ENCODE data around the gene FAM13A.

FAM13A gene

GRCh38 chr4:88697588-88698329 is 359.2 kb downstream of the FAM13A start, which contains the start of gene NAP1L5:
Gene NAP1L5, minus strand, starts transcription at chr4:88697829. Its CDS starts 75 bp downstream, at chr4:88697754.
- H3K4me3 ChIP-seq (ENCODE audit: low read length): peak within 1 kb of the TSS; percentile 73
- H3K27me3 ChIP-seq (ENCODE audit: control insufficient read depth, low read length): no peaks in the 10 kb centered on the region
- H3K36me3 ChIP-seq (ENCODE audit: control insufficient read depth, low read length): no peaks in the 10 kb centered on the region
- no peaks in the 10 kb centered on the region for H3K4me1 ChIP-seq (ENCODE audit: control insufficient read depth, low read length)
- no peaks in the 10 kb centered on the region for H4K20me1 ChIP-seq (ENCODE audit: control insufficient read depth, insufficient read depth, low read depth, low read length)
- no peaks in the 10 kb centered on the region for H3K9me3 ChIP-seq (ENCODE audit: control insufficient read depth, insufficient read depth, low read length)
- H3K9me2 ChIP-seq (replicated peaks; ENCODE audit: control insufficient read depth, low read length): no peaks in the 10 kb centered on the region
- H3K79me2 ChIP-seq (ENCODE audit: control insufficient read depth, low read length): no peaks in the 10 kb centered on the region
- peak within 1 kb of the TSS; percentile 60 for H3K4me2 ChIP-seq (ENCODE audit: low read length)
- no peaks in the 10 kb centered on the region for H3F3A ChIP-seq (ENCODE audit: control insufficient read depth, insufficient read depth)
- TF ChIP-seq EZH2phosphoT487 (IDR thresholded peaks at IDR 0.05; ENCODE audit: borderline replicate concordance, low read length): no peak
- TF ChIP-seq CTCF (IDR thresholded peaks at IDR 0.05; ENCODE audit: low read depth, low read length, poor library complexity, severe bottlenecking): no peak
- H3K27ac ChIP-seq (ENCODE audit: low read depth, low read length): no peak within 1 kb of the TSS

DNA sequence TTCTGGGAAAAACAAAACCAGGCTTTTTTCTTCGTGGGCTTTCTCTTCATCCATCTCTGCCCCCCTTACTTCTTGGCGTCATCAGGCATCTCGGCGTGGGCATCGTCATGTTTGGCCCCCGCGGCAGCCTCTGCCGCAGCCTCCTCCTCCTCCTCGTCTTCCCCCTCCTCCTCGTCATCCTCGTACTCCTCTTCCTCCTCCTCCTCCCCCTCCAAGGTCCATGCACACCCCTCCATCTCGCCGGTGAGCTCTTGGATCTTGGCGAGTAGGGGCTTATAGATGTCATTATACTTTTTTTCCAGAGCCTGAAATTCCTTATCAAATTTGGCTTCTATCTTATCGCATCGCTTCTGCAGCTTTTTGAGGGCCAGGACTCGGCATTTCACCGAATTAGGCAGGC is 359.8 kb downstream of the FAM13A start:
- peak overlapping the region; percentile 73 for H3K4me3 ChIP-seq (ENCODE audit: low read length)
- no peaks in the 10 kb centered on the region for H3K27me3 ChIP-seq (ENCODE audit: control insufficient read depth, low read length)
- H3F3A ChIP-seq (ENCODE audit: control insufficient read depth, insufficient read depth): no peaks in the 10 kb centered on the region
- no peaks in the 10 kb centered on the region for H3K79me2 ChIP-seq (ENCODE audit: control insufficient read depth, low read length)
- H3K9me2 ChIP-seq (replicated peaks; ENCODE audit: control insufficient read depth, low read length): no peaks in the 10 kb centered on the region
- no peaks in the 10 kb centered on the region for H4K20me1 ChIP-seq (ENCODE audit: control insufficient read depth, insufficient read depth, low read depth, low read length)
- H3K36me3 ChIP-seq (ENCODE audit: control insufficient read depth, low read length): no peaks in the 10 kb centered on the region
- TF ChIP-seq EZH2phosphoT487 (IDR thresholded peaks at IDR 0.05; ENCODE audit: borderline replicate concordance, low read length) (no peak), CTCF (IDR thresholded peaks at IDR 0.05; ENCODE audit: low read depth, low read length, poor library complexity, severe bottlenecking) (no peak)
- no peaks in the 10 kb centered on the region for H3K9me3 ChIP-seq (ENCODE audit: control insufficient read depth, insufficient read depth, low read length)
- H3K4me1 ChIP-seq (ENCODE audit: control insufficient read depth, low read length): no peaks in the 10 kb centered on the region
- H3K27ac ChIP-seq (ENCODE audit: low read depth, low read length): no peak overlapping the region
- H3K4me2 ChIP-seq (ENCODE audit: low read length): peak overlapping the region; percentile 60

GRCh38 chr4:88696630-88697029 is 360.4 kb downstream of the FAM13A start:
- TF ChIP-seq CTCF (IDR thresholded peaks at IDR 0.05; ENCODE audit: low read depth, low read length, poor library complexity, severe bottlenecking) (no peak), EZH2phosphoT487 (IDR thresholded peaks at IDR 0.05; ENCODE audit: borderline replicate concordance, low read length) (no peak)
- Histone ChIP-seq H3K36me3 (ENCODE audit: control insufficient read depth, low read length) (no peaks in the 10 kb centered on the region), H3K27ac (ENCODE audit: low read depth, low read length) (no peak overlapping the region), H3K9me2 (replicated peaks; ENCODE audit: control insufficient read depth, low read length) (no peaks in the 10 kb centered on the region), H3K27me3 (ENCODE audit: control insufficient read depth, low read length) (no peaks in the 10 kb centered on the region), H3K4me1 (ENCODE audit: control insufficient read depth, low read length) (no peaks in the 10 kb centered on the region), H3K9me3 (ENCODE audit: control insufficient read depth, insufficient read depth, low read length) (no peaks in the 10 kb centered on the region), H4K20me1 (ENCODE audit: control insufficient read depth, insufficient read depth, low read depth, low read length) (no peaks in the 10 kb centered on the region), H3F3A (ENCODE audit: control insufficient read depth, insufficient read depth) (no peaks in the 10 kb centered on the region), H3K79me2 (ENCODE audit: control insufficient read depth, low read length) (no peaks in the 10 kb centered on the region), H3K4me3 (ENCODE audit: low read length) (no peak overlapping the region; the same call in 1 of the 2 replicates), H3K4me2 (ENCODE audit: low read length) (peak overlapping the region; percentile 60)

Data from DOHH2 (cell line).